Testis (tissue), 2 donors: ENCODE measurements around the gene PSD2.

Experiments
- CTCF ChIP-seq, 3 experiments: fragments of 450-650 bp in 2 of 3; fragments of 200-600 bp in 1 of 3; sonication (generic) in 1 of 3; IDR thresholded peaks; one replicate each; pipeline ENCODE4 v1.5.1; 2016 to 2019; ENCODE audit warnings: antibody characterized with exemption in 3 of 3, mild to moderate bottlenecking in 2 of 3, moderate library complexity in 1 of 3
- POLR2A ChIP-seq: fragments of 450-650 bp; IDR thresholded peaks from one replicate; pipeline ENCODE4 v1.6.1; 2017; ENCODE audit warnings: antibody characterized with exemption, mild to moderate bottlenecking, moderate library complexity

DNA sequence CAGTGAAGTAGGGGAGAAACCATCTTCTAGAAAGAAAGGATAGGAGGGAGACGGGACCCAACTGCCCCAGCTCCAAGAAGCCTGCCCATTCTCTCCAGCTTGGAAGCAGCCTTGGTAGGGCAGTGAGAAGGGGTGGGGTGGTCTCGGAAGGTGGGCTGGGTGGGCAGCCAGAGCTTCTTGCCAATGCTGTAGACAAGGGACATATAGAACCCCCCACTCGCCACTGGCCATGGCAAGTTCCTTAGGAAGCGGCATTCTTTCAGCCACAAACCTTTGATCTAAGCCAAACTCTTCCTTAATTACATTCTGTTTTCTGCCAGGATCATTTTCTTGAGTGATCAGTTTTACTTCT is 90.2 kb downstream of the PSD2 start:
- TF ChIP-seq POLR2A, result no peak
- no peak for TF ChIP-seq CTCF (IDR thresholded peaks at IDR 0.05)
